Panc1 (cell line): Measurements from ENCODE around the gene ARFRP1. TPM values are rescaled to one million over a fixed set of nuclear protein-coding genes. Genes with fewer than 3 reads are reported as not detected.

Source experiments
- ATAC-seq: fragments of 200-7000 bp; cut with Tn5 transposase; 2 replicates; pipeline ENCODE4 v1.9.1; 2020; ENCODE audit warnings: mild to moderate bottlenecking, moderate library complexity
- BruUV-seq: library from RNA; stranded (reverse); fragments of 400-500 nt; replicated peaks from 2 replicates; lab custom pipeline; 2021; lab: Mats Ljungman, UMichigan
- CTCF ChIA-PET: fragments of 300-600 bp; sonication (Branson Sonifier 250); formaldehyde crosslinking; loops from one replicate; lab custom pipeline; 2022; ENCODE audit warnings: antibody characterized with exemption; lab: Charles Lee
- POLR2A ChIA-PET: fragments of 300-600 bp; sonication (Branson Sonifier 250); formaldehyde crosslinking; loops from one replicate; lab custom pipeline; 2022; ENCODE audit warnings: antibody characterized with exemption; lab: Charles Lee
- DNase-seq: peaks from one replicate; pipeline ENCODE4 v3.0.0-alpha.2; 2010; ENCODE audit warnings: low read depth, low spot score
- H3K27ac ChIP-seq: 2 replicates; pipeline ENCODE4 v1.5.1; 2011; ENCODE audit warnings: mild to moderate bottlenecking, low read length, inconsistent platforms
- H3K27me3 ChIP-seq: fragments of 200-500 bp; sonication (Bioruptor generic); 2 replicates; pipeline ENCODE4 v1.6.0; 2014; ENCODE audit warnings: low read length, inconsistent platforms; ENCODE audit not compliant: control insufficient read depth, insufficient read depth
- H3K36me3 ChIP-seq: fragments of 200-500 bp; sonication (Bioruptor generic); 2 replicates; pipeline ENCODE4 v1.5.1; 2014; ENCODE audit warnings: inconsistent platforms, mild to moderate bottlenecking, low read length, moderate library complexity; ENCODE audit not compliant: control insufficient read depth, insufficient read depth
- H3K4me1 ChIP-seq: 2 replicates; pipeline ENCODE4 v1.5.1; 2011; ENCODE audit warnings: inconsistent platforms, mild to moderate bottlenecking, low read length, moderate library complexity; ENCODE audit not compliant: control insufficient read depth, insufficient read depth
- H3K4me3 ChIP-seq, 2 experiments: 2 replicates each; pipeline ENCODE4 v1.5.1; 2011 to 2012; ENCODE audit warnings: low read depth in 2 of 2, low read length in 2 of 2, mild to moderate bottlenecking in 2 of 2, inconsistent platforms in 1 of 2, moderate library complexity in 1 of 2
- H3K9me3 ChIP-seq: fragments of 200-500 bp; sonication (Bioruptor generic); 2 replicates; pipeline ENCODE4 v1.5.1; 2014; ENCODE audit warnings: low read depth, mild to moderate bottlenecking, inconsistent platforms, low read length, moderate library complexity; ENCODE audit not compliant: control insufficient read depth, insufficient read depth
- POLR2AphosphoS5 ChIP-seq: IDR thresholded peaks from 2 replicates; pipeline ENCODE4 v1.6.1; 2012; ENCODE audit warnings: mild to moderate bottlenecking, low read depth, low read length, moderate library complexity
- SIN3A ChIP-seq: IDR thresholded peaks from 2 replicates; pipeline ENCODE4 v1.6.1; 2012; ENCODE audit warnings: low read depth, mild to moderate bottlenecking, low read length, moderate library complexity, borderline replicate concordance; ENCODE audit not compliant: insufficient read depth
- TCF7L2 ChIP-seq: IDR thresholded peaks from 2 replicates; pipeline ENCODE4 v1.6.1; 2011; ENCODE audit warnings: mild to moderate bottlenecking, low read depth, low read length, inconsistent platforms
- in situ Hi-C: cut with HindIII; loops from 2 replicates; pipeline ENCODE4 v1.10.0; 2016; ENCODE audit warnings: low sequenced_read_pairs, low pct_unique_long_range_greater_than_20kb
- intact Hi-C: fragments of 100-400 bp; cut with micrococcal nuclease; formaldehyde crosslinking; loops from one replicate; pipeline ENCODE4 v1.10.0; 2022; ENCODE audit not compliant: unreplicated experiment
- total RNA-seq: library from RNA; stranded (reverse); gene quantifications from one replicate; pipeline ENCODE4 v1.2.1, GENCODE V29; 2021; ENCODE audit not compliant: unreplicated experiment
- TF ChIP-seq, protein P1 (sequence below), 2 experiments: IDR thresholded peaks; 2 replicates each; pipeline ENCODE4 v1.6.1; 2011 to 2012; ENCODE audit warnings: low read depth in 2 of 2, control low read depth in 1 of 2, low read length in 1 of 2, mild to moderate bottlenecking in 1 of 2, moderate library complexity in 1 of 2; ENCODE audit not compliant: insufficient read depth in 1 of 2
- TF ChIP-seq, protein P2 (sequence below): fragments of 450-650 bp; IDR thresholded peaks from 2 replicates; pipeline ENCODE4 v1.5.1; 2017; ENCODE audit warnings: mild to moderate bottlenecking

The ARFRP1 gene
- total RNA-seq, 1 experiment from 2014 or later, result 57.9 TPM

DNA sequence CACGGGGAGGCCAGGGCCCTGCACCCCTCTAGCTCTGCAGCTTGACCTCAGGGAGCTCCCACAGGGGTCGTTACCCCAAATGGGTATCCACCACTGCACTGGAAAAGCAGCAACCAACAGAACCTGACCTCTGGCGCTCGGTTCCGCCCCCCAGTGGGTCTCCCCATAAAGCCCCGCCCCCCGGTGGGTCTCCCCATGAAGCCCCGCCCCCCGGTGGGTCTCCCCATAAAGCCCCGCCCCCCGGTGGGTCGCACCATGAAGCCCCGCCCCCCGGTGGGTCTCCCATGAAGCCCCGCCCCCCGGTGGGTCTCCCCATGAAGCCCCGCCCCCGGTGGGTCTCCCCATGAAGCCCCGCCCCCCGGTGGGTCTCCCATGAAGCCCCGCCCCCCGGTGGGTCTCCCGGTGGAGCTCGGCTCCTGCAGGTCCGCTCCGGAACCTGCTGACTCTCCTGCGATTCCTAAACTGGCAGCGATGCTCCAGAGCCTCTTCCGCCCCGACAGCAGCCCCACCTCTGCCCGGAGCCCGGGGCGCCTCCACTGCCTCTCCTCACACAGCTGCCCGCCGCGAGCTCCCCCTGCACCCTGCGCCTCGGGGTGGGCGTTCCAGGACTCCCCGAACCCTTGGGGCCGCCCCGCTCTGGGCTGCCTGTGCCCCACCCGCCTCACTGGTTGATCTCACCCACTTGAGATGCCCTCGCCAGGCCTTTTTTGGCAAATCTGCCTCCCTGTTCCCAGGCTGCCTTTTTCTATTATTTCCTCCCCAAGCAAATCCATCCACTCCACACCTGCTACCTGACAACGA lies 43.9 kb upstream of the ARFRP1 start:
- intact Hi-C loops, result no loop called here
- Histone ChIP-seq H3K36me3 (no peaks in the 10 kb centered on the region), H3K4me1 (0 out of 2 replicates have a peak, but pooled peaks cover 3% of the 10 kb centered on the region), H3K9me3 (no peaks in the 10 kb centered on the region), H3K27me3 (no peaks in the 10 kb centered on the region), H3K4me3 (no peak overlapping the region), H3K27ac (no peak overlapping the region)
- TF ChIP-seq, protein P1, sequence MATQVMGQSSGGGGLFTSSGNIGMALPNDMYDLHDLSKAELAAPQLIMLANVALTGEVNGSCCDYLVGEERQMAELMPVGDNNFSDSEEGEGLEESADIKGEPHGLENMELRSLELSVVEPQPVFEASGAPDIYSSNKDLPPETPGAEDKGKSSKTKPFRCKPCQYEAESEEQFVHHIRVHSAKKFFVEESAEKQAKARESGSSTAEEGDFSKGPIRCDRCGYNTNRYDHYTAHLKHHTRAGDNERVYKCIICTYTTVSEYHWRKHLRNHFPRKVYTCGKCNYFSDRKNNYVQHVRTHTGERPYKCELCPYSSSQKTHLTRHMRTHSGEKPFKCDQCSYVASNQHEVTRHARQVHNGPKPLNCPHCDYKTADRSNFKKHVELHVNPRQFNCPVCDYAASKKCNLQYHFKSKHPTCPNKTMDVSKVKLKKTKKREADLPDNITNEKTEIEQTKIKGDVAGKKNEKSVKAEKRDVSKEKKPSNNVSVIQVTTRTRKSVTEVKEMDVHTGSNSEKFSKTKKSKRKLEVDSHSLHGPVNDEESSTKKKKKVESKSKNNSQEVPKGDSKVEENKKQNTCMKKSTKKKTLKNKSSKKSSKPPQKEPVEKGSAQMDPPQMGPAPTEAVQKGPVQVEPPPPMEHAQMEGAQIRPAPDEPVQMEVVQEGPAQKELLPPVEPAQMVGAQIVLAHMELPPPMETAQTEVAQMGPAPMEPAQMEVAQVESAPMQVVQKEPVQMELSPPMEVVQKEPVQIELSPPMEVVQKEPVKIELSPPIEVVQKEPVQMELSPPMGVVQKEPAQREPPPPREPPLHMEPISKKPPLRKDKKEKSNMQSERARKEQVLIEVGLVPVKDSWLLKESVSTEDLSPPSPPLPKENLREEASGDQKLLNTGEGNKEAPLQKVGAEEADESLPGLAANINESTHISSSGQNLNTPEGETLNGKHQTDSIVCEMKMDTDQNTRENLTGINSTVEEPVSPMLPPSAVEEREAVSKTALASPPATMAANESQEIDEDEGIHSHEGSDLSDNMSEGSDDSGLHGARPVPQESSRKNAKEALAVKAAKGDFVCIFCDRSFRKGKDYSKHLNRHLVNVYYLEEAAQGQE (IDR thresholded peaks at IDR 0.05; ENCODE audit: insufficient read depth in 1 of 2, low read depth in 2 of 2, low read length in 1 of 2), result no peak
- TF ChIP-seq, protein P2, sequence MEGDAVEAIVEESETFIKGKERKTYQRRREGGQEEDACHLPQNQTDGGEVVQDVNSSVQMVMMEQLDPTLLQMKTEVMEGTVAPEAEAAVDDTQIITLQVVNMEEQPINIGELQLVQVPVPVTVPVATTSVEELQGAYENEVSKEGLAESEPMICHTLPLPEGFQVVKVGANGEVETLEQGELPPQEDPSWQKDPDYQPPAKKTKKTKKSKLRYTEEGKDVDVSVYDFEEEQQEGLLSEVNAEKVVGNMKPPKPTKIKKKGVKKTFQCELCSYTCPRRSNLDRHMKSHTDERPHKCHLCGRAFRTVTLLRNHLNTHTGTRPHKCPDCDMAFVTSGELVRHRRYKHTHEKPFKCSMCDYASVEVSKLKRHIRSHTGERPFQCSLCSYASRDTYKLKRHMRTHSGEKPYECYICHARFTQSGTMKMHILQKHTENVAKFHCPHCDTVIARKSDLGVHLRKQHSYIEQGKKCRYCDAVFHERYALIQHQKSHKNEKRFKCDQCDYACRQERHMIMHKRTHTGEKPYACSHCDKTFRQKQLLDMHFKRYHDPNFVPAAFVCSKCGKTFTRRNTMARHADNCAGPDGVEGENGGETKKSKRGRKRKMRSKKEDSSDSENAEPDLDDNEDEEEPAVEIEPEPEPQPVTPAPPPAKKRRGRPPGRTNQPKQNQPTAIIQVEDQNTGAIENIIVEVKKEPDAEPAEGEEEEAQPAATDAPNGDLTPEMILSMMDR, result no peak
- TF ChIP-seq TCF7L2 (no peak), POLR2AphosphoS5 (no peak), SIN3A (no peak)
- no peak for DNase-seq
- in situ Hi-C loops, result no loop called here
- POLR2A ChIA-PET, result interaction anchor here (0.6 to 0.7 kb wide), 2 partner anchors 54 to 117 kb away, joined by 4 to 9 read pairs; no protein-coding TSS in a partner anchor
- ATAC-seq, result no peak
- BruUV-seq, result no TSS peak
- CTCF ChIA-PET, result interaction anchor here (0.7 kb wide), 1 partner anchor 28 kb away, joined by 7 read pairs; no protein-coding TSS in a partner anchor

DNA sequence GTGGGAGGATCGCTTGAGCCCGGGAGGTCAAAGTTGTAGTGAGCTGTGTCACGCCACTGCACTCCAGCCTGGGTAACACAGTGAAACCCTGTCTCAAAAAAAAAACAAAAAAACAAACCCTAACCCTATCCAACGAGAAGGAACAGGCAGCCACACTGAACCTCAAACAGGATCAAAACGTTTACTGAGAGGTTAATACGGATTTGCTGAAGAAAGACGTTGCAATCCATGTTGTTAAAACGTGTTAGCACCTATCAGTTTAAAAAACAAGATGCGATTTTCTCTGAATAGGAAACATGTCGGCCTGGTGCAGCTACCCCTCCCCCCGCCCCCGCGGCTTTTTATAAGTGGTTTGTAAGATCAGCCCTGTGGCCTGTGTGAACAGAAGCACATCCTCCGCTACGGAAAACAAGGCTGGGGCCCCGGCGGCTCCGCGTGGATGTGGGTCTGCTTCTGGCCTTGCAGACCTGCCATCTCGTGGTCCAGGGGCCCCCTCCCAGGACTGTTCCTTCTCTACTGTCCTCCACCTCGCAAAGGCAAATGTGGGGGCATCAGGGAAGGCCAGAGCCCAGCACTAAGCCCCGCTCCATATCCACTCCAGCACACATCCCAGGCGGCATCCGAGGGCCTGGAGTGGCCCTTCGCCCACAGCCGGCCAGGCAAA lies 43.2 kb upstream of the ARFRP1 start:
- no peaks in the 10 kb centered on the region for H3K27me3 ChIP-seq
- H3K27ac ChIP-seq, result no peak overlapping the region
- ChIA-PET POLR2A (no interaction called here), CTCF (no interaction called here)
- no peak for ATAC-seq
- H3K4me3 ChIP-seq, result no peak overlapping the region
- in situ Hi-C loops (no loop called here), intact Hi-C loops (no loop called here)
- no peak for DNase-seq
- no peaks in the 10 kb centered on the region for H3K36me3 ChIP-seq
- no peak for TF ChIP-seq TCF7L2
- TF ChIP-seq, protein P1 (IDR thresholded peaks at IDR 0.05; ENCODE audit: insufficient read depth in 1 of 2, low read depth in 2 of 2, low read length in 1 of 2), result no peak
- no peak for TF ChIP-seq SIN3A
- TF ChIP-seq POLR2AphosphoS5, result no peak
- BruUV-seq, result no TSS peak
- H3K9me3 ChIP-seq, result no peaks in the 10 kb centered on the region
- H3K4me1 ChIP-seq, result 0 out of 2 replicates have a peak, but pooled peaks cover 3% of the 10 kb centered on the region
